WERI-Rb-1 (cell line): ENCODE data around the gene CDH19.

Experiments used
- DNase-seq: peaks from one replicate; pipeline ENCODE4 v3.0.0-alpha.2; 2020
- H3K27ac ChIP-seq: fragments of 250-450 bp; sonication (Bioruptor Pico); 2 replicates; pipeline ENCODE4 v1.5.1; 2020; ENCODE audit warnings: mild to moderate bottlenecking, moderate library complexity
- H3K27me3 ChIP-seq: fragments of 250-450 bp; sonication (Bioruptor Pico); 2 replicates; pipeline ENCODE4 v1.5.1; 2021; ENCODE audit warnings: mild to moderate bottlenecking, low read depth, moderate library complexity; ENCODE audit not compliant: insufficient read depth, severe bottlenecking
- H3K36me3 ChIP-seq: fragments of 250-450 bp; sonication (Bioruptor Pico); 2 replicates; pipeline ENCODE4 v1.5.1; 2020; ENCODE audit warnings: mild to moderate bottlenecking, moderate library complexity
- H3K4me3 ChIP-seq: 2 replicates; pipeline ENCODE4 v1.5.1; 2011; ENCODE audit warnings: low read depth, mild to moderate bottlenecking, control low read depth, low read length
- H3K9me3 ChIP-seq: fragments of 250-450 bp; sonication (Bioruptor Pico); 2 replicates; pipeline ENCODE4 v1.5.1; 2021; ENCODE audit warnings: mild to moderate bottlenecking, moderate library complexity; ENCODE audit not compliant: severe bottlenecking
- CTCF ChIP-seq: IDR thresholded peaks from 2 replicates; pipeline ENCODE4 v1.5.1; 2011; ENCODE audit warnings: low read depth, mild to moderate bottlenecking, control low read depth, inconsistent platforms, low read length

CDH19 gene

GRCh38 chr18:66621816-66622576, 18.1 kb upstream of the CDH19 start:
- Histone ChIP-seq H3K4me3 (no peak overlapping the region), H3K9me3 (no peaks in the 10 kb centered on the region), H3K36me3 (no peaks in the 10 kb centered on the region), H3K27ac (no peak overlapping the region), H3K27me3 (no peaks in the 10 kb centered on the region)
- TF ChIP-seq CTCF: no peak
- DNase-seq: peak; percentile 38

GRCh38 chr18:66616523-66616983, 12.7 kb upstream of the CDH19 start:
- no peaks in the 10 kb centered on the region for H3K36me3 ChIP-seq
- TF ChIP-seq CTCF: peak; percentile 49; the same call in 1 of the 2 replicates
- H3K4me3 ChIP-seq: no peak overlapping the region
- no peaks in the 10 kb centered on the region for H3K9me3 ChIP-seq
- DNase-seq: no peak
- H3K27ac ChIP-seq: no peak overlapping the region
- H3K27me3 ChIP-seq: no peaks in the 10 kb centered on the region

- H3K9me3 ChIP-seq: no peaks in the 10 kb centered on the region
- DNase-seq: no peak
- TF ChIP-seq CTCF: no peak
Observed at GRCh38 chr18:66615176-66615575, 11.3 kb upstream of the CDH19 start.

GRCh38 chr18:66607632-66608031, 3.7 kb upstream of the CDH19 start:
- no peak for DNase-seq
- H3K9me3 ChIP-seq: no peaks in the 10 kb centered on the region
- H3K27me3 ChIP-seq: no peaks in the 10 kb centered on the region

More at GRCh38 chr18:66615176-66615575, 11.3 kb upstream of the CDH19 start:
- no peaks in the 10 kb centered on the region for H3K27me3 ChIP-seq
- H3K4me3 ChIP-seq: no peak overlapping the region
- no peak overlapping the region for H3K27ac ChIP-seq
- H3K36me3 ChIP-seq: no peaks in the 10 kb centered on the region

GRCh38 chr18:66601649-66602048, 2.2 kb downstream of the CDH19 start:
- H3K27ac ChIP-seq: no peak overlapping the region
- H3K9me3 ChIP-seq: no peaks in the 10 kb centered on the region
- H3K4me3 ChIP-seq: no peak overlapping the region
- no peaks in the 10 kb centered on the region for H3K27me3 ChIP-seq
- no peak for TF ChIP-seq CTCF
- H3K36me3 ChIP-seq: no peaks in the 10 kb centered on the region
- no peak for DNase-seq

More at GRCh38 chr18:66607632-66608031, 3.7 kb upstream of the CDH19 start:
- H3K27ac ChIP-seq: no peak overlapping the region
- H3K36me3 ChIP-seq: no peaks in the 10 kb centered on the region
- TF ChIP-seq CTCF: no peak
- no peak overlapping the region for H3K4me3 ChIP-seq

GRCh38 chr18:66599190-66599589, 4.7 kb downstream of the CDH19 start:
- H3K36me3 ChIP-seq: no peaks in the 10 kb centered on the region

More at GRCh38 chr18:66599190-66599589, 4.7 kb downstream of the CDH19 start:
- DNase-seq: no peak
- no peak for TF ChIP-seq CTCF
- H3K9me3 ChIP-seq: no peaks in the 10 kb centered on the region
- H3K27me3 ChIP-seq: no peaks in the 10 kb centered on the region
- H3K4me3 ChIP-seq: no peak overlapping the region
- no peak overlapping the region for H3K27ac ChIP-seq
